K562 (cell line): ENCODE measurements around the gene LIFR. TPM values are rescaled to one million over a fixed set of nuclear protein-coding genes. Genes with fewer than 3 reads are reported as not detected.

Experiments used
- CSDE1 ChIP-seq, 2 experiments: fragments of 450-650 bp; IDR thresholded peaks; 2 replicates each; pipeline ENCODE4 v1.6.1; 2016; ENCODE audit warnings: mild to moderate bottlenecking in 1 of 2
- MYNN ChIP-seq, 2 experiments: sonication (generic); formaldehyde crosslinking in 1 of 2; IDR thresholded peaks; 2 replicates each; pipeline versions ENCODE4 v1.5.0 to v1.6.1; 2016 to 2020; ENCODE audit warnings: antibody characterized with exemption in 1 of 2, missing genetic modification reagents in 1 of 2
- POU5F1 ChIP-seq: fragments of 150-350 bp; IDR thresholded peaks from 2 replicates; pipeline ENCODE4 v1.6.1; 2014; ENCODE audit warnings: borderline replicate concordance, low read length, low read depth, mild to moderate bottlenecking; ENCODE audit not compliant: partially characterized antibody
- polyA plus RNA-seq, 8 experiments: library from polyadenylated mRNA; depleted of rRNA in 4 of 8; stranded (reverse) in 5 of 8; unstranded in 3 of 8; fragments of >200 nt; fragmentation: Nextera tagmentation in 2 of 8; fragmentation: Illumina TruSeq in 1 of 8; extraction: Ambion mirVana in 2 of 8; extraction: Trizol in 1 of 8; gene quantifications; 2 replicates each; pipeline versions ENCODE4 v1.2.1 to v1.2.3, GENCODE V29; 2011 to 2014; ENCODE audit warnings: inconsistent platforms in 1 of 8, missing spikeins in 1 of 8
- total RNA-seq, 7 experiments: library from RNA; depleted of rRNA in 6 of 7; stranded (reverse); fragments of >200 nt in 6 of 7; fragmentation: Illumina TruSeq in 2 of 7; extraction: Trizol in 2 of 7; gene quantifications; 2 replicates each; pipeline versions ENCODE4 v1.2.1 to v1.2.3, GENCODE V29; 2011 to 2021; ENCODE audit warnings: low replicate concordance in 1 of 7
- TF ChIP-seq, protein P1 (sequence below): sonication (generic); formaldehyde crosslinking; IDR thresholded peaks from 2 replicates; pipeline ENCODE4 v1.8.0; 2023; ENCODE audit warnings: missing genetic modification reagents, mild to moderate bottlenecking, borderline replicate concordance
- TF ChIP-seq, protein P2 (sequence below): fragments of 250-450 bp; sonication (Bioruptor Pico); IDR thresholded peaks from 2 replicates; pipeline ENCODE4 v1.5.0; 2021; ENCODE audit warnings: mild to moderate bottlenecking, borderline replicate concordance

LIFR gene
- total and polyA plus RNA-seq, 9 of the 15 experiments (the other 6 are each of a cell fraction or from before 2014, with no cell fraction given) = 0.43 to 5.7 (median 3.3) TPM

DNA sequence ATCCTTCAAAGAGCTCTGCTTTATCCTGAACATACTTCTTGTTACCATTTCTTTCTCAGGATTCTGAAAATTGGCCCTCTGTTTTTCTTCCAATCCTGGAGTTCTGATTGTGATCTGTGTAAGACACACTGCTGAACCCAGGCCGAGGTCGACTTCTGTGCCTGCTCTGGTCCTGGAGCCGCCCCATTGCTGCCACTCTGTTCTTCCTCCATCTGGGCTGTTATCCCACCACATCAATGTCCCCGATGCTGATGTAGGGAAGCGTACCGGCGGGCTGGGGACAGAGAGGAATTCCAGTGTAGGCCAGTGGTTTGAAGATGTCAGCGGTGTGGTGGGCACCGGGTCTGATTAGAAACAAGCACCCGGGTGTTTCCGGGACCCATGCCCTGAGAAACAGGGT lies 102.5 kb downstream of the LIFR start (continued):
- TF ChIP-seq, protein P1, sequence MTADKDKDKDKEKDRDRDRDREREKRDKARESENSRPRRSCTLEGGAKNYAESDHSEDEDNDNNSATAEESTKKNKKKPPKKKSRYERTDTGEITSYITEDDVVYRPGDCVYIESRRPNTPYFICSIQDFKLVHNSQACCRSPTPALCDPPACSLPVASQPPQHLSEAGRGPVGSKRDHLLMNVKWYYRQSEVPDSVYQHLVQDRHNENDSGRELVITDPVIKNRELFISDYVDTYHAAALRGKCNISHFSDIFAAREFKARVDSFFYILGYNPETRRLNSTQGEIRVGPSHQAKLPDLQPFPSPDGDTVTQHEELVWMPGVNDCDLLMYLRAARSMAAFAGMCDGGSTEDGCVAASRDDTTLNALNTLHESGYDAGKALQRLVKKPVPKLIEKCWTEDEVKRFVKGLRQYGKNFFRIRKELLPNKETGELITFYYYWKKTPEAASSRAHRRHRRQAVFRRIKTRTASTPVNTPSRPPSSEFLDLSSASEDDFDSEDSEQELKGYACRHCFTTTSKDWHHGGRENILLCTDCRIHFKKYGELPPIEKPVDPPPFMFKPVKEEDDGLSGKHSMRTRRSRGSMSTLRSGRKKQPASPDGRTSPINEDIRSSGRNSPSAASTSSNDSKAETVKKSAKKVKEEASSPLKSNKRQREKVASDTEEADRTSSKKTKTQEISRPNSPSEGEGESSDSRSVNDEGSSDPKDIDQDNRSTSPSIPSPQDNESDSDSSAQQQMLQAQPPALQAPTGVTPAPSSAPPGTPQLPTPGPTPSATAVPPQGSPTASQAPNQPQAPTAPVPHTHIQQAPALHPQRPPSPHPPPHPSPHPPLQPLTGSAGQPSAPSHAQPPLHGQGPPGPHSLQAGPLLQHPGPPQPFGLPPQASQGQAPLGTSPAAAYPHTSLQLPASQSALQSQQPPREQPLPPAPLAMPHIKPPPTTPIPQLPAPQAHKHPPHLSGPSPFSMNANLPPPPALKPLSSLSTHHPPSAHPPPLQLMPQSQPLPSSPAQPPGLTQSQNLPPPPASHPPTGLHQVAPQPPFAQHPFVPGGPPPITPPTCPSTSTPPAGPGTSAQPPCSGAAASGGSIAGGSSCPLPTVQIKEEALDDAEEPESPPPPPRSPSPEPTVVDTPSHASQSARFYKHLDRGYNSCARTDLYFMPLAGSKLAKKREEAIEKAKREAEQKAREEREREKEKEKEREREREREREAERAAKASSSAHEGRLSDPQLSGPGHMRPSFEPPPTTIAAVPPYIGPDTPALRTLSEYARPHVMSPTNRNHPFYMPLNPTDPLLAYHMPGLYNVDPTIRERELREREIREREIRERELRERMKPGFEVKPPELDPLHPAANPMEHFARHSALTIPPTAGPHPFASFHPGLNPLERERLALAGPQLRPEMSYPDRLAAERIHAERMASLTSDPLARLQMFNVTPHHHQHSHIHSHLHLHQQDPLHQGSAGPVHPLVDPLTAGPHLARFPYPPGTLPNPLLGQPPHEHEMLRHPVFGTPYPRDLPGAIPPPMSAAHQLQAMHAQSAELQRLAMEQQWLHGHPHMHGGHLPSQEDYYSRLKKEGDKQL (CRISPR knock-in tag) = no peak
- TF ChIP-seq POU5F1 (no peak), CSDE1 (IDR thresholded peaks at IDR 0.05) (no peak), MYNN (IDR thresholded peaks at IDR 0.05) (no peak), MYNN (CRISPR knock-in tag; IDR thresholded peaks at IDR 0.05) (no peak)
- TF ChIP-seq, protein P2, sequence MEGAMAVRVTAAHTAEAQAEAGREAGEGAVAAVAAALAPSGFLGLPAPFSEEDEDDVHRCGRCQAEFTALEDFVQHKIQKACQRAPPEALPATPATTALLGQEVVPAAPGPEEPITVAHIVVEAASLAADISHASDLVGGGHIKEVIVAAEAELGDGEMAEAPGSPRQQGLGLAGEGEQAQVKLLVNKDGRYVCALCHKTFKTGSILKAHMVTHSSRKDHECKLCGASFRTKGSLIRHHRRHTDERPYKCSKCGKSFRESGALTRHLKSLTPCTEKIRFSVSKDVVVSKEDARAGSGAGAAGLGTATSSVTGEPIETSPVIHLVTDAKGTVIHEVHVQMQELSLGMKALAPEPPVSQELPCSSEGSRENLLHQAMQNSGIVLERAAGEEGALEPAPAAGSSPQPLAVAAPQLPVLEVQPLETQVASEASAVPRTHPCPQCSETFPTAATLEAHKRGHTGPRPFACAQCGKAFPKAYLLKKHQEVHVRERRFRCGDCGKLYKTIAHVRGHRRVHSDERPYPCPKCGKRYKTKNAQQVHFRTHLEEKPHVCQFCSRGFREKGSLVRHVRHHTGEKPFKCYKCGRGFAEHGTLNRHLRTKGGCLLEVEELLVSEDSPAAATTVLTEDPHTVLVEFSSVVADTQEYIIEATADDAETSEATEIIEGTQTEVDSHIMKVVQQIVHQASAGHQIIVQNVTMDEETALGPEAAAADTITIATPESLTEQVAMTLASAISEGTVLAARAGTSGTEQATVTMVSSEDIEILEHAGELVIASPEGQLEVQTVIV (CRISPR knock-in tag) = no peak
- TF ChIP-seq, all 486 proteins: peak for 0
